BE2C (cell line): ENCODE data around the gene KRT6C.

Experiments used
- DNase-seq: peaks from one replicate; pipeline ENCODE4 v3.0.0-alpha.2; 2020
- H3K27me3 ChIP-seq: fragments of 250-450 bp; sonication (Bioruptor Pico); 2 replicates; pipeline ENCODE4 v1.5.1; 2020; ENCODE audit warnings: mild to moderate bottlenecking
- H3K36me3 ChIP-seq: fragments of 250-450 bp; sonication (Bioruptor Pico); 2 replicates; pipeline ENCODE4 v1.5.1; 2020; ENCODE audit warnings: mild to moderate bottlenecking
- H3K4me1 ChIP-seq: fragments of 250-450 bp; sonication (Bioruptor Pico); 2 replicates; pipeline ENCODE4 v1.5.1; 2020
- H3K4me3 ChIP-seq: 2 replicates; pipeline ENCODE4 v1.5.1; 2011; ENCODE audit warnings: low read depth, low read length
- H3K9me3 ChIP-seq: fragments of 250-450 bp; sonication (Bioruptor Pico); 2 replicates; pipeline ENCODE4 v1.5.1; 2020
- TF ChIP-seq, protein P1 (sequence below): IDR thresholded peaks from 2 replicates; pipeline ENCODE4 v1.5.1; 2012; ENCODE audit warnings: mild to moderate bottlenecking, low read depth, low read length

Gene KRT6C

DNA sequence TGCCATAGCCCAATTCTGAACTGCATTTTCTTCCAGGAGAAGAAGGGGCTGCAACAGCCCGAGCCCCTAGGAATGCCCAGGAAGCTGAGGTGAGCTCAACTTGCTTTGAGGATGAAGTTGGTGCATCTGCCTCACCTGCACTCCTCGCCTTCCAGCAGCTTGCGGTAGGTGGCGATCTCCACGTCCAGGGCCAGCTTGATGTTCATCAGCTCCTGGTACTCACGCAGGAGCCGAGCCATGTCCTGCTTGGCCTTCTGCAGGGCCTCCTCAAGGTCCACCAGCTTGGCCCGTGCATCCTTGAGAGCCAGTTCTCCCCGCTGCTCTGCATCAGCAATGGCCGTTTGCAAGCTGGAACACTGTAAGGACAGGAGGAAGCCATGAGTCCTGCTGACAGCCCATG is 45.5 kb downstream of the KRT6C start:
- H3K4me1 ChIP-seq: no peaks in the 10 kb centered on the region
- no peak overlapping the region for H3K4me3 ChIP-seq
- H3K27me3 ChIP-seq: peaks cover 31% of the 10 kb centered on the region
- no peaks in the 10 kb centered on the region for H3K36me3 ChIP-seq
- no peaks in the 10 kb centered on the region for H3K9me3 ChIP-seq
- TF ChIP-seq, protein P1, sequence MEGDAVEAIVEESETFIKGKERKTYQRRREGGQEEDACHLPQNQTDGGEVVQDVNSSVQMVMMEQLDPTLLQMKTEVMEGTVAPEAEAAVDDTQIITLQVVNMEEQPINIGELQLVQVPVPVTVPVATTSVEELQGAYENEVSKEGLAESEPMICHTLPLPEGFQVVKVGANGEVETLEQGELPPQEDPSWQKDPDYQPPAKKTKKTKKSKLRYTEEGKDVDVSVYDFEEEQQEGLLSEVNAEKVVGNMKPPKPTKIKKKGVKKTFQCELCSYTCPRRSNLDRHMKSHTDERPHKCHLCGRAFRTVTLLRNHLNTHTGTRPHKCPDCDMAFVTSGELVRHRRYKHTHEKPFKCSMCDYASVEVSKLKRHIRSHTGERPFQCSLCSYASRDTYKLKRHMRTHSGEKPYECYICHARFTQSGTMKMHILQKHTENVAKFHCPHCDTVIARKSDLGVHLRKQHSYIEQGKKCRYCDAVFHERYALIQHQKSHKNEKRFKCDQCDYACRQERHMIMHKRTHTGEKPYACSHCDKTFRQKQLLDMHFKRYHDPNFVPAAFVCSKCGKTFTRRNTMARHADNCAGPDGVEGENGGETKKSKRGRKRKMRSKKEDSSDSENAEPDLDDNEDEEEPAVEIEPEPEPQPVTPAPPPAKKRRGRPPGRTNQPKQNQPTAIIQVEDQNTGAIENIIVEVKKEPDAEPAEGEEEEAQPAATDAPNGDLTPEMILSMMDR: peak; percentile 25
- no peak for DNase-seq

DNA sequence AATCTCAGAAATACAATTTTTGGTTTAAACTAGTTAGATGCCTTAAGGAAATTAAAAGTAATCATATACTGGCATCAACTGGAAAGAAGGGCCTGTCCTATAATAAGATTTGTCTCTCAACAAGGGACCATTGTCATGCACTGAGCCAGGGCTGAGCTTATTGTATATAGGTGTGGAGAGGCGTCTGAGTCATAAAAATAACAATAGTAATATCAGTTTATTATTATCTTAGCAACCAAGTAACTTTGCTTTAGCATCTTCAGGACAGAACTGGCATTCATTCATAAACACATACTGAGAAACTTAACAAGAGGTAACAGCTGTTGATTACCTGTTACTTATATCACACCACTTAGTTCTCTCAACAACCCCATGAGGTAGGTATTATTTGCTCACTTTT is 46.5 kb downstream of the KRT6C start:
- DNase-seq: no peak
- Histone ChIP-seq H3K9me3 (no peaks in the 10 kb centered on the region), H3K4me1 (no peaks in the 10 kb centered on the region), H3K27me3 (peaks cover 27% of the 10 kb centered on the region), H3K36me3 (no peaks in the 10 kb centered on the region), H3K4me3 (no peak overlapping the region)
- TF ChIP-seq, protein P1: no peak

DNA sequence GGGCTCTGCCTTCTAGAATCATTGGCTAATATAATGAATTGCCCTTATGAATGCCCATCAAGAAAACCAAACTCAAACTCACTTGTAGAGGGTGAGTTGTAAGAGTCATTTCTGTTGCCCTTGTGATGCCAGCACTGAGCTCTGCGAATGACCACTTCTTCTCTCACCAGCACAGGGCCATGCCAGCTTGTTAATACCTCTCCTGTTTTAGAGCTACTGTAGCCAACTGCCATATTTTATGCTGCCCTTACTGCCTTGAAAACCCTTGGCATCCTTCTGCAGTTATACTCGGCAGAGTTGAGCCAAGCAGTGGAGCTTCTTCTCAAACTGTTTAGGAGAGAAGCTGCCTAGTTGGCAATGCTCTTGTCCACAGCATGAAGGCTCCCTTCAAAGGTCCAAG is 47.6 kb downstream of the KRT6C start:
- H3K4me1 ChIP-seq: no peaks in the 10 kb centered on the region
- H3K4me3 ChIP-seq: no peak overlapping the region
- H3K36me3 ChIP-seq: no peaks in the 10 kb centered on the region
- TF ChIP-seq, protein P1: no peak
- DNase-seq: no peak
- H3K27me3 ChIP-seq: peaks cover 18% of the 10 kb centered on the region
- H3K9me3 ChIP-seq: no peaks in the 10 kb centered on the region

DNA sequence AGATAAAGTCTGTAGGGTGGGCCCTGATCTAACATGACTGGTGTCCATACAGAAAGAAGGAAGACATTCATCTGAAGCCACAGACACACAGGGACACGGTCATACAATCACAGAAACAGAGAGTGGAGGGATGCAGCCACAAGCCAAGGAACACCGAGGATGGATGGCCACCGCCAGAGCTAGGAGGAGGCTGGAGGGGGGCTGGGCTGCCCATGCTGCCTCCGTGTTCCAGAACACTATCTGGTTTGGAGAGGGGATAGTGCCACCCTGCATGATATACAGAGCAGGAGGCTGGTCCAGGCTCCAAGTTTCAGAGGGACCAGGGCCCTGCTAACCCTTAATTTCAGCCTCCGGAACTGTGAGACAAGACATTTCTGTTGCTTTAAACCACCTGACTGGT is 48.1 kb downstream of the KRT6C start:
- Histone ChIP-seq H3K27me3 (peaks cover 13% of the 10 kb centered on the region), H3K36me3 (no peaks in the 10 kb centered on the region), H3K9me3 (no peaks in the 10 kb centered on the region), H3K4me3 (no peak overlapping the region), H3K4me1 (no peaks in the 10 kb centered on the region)
- TF ChIP-seq, protein P1: no peak
- no peak for DNase-seq

DNA sequence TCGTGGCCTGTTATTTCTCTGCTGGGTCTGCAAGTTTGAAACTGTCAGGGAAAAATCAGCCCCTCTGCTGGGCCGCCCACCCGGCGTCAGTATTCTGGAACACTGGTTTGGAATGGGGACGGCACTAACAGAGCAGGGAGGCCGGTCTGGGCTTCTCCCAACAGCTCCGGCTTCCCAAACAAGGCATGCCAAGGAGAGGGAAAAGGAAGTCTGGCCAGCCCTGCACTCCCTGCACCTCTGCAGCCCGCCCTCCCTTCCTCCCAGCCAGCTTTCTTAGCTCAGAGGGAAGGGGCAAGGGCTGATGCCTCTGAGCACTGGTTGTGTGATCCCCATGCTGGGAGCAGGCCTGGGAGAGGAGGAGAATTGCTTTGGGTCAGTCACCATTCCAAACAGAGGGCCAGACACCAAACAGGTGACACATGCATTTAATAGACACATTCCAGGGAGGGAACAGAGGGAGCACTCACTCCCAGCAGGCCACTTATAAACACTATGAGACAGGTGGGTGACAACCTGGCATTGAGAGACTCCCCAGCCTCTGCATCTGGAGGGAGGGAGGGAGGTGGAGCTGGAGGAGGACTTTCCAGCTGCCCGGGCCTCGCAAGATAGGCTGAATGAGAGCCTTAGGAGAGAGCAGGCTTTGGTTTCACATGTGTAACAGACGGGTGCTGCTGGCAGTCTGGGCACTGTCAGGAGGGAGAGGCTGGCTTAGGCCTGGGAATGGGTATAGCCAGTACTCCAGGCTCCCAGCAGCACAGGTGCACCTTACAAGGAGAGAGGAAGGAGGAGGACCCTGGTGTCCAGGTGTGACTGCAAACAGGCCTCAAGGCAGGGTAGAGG is 49.7 kb downstream of the KRT6C start:
- no peaks in the 10 kb centered on the region for H3K36me3 ChIP-seq
- H3K4me1 ChIP-seq: no peaks in the 10 kb centered on the region
- no peaks in the 10 kb centered on the region for H3K9me3 ChIP-seq
- H3K4me3 ChIP-seq: no peak overlapping the region
- peaks cover 5% of the 10 kb centered on the region for H3K27me3 ChIP-seq
- TF ChIP-seq, protein P1: no peak
- DNase-seq: no peak

DNA sequence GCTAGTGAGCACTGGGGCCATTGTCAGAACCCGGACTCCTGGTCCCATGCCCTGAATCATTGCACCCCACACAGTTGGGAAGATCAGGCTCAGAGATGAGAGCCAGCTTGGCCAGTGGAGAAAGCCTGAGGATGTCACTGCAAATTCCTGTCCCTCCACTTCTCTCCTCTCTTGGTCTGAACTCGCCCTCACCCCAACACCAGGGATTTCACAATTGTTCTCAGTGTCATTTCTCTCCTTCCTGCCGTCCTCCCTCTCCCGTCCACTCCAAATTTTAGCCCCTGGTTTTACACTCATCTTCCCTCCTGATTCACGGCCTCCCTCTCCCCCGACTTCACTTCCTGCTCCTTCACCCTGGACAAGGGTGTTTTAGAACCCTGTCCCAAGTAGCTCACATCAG is 50.6 kb downstream of the KRT6C start:
- no peaks in the 10 kb centered on the region for H3K36me3 ChIP-seq
- H3K27me3 ChIP-seq: peaks cover 5% of the 10 kb centered on the region
- TF ChIP-seq, protein P1: no peak
- no peaks in the 10 kb centered on the region for H3K9me3 ChIP-seq
- H3K4me1 ChIP-seq: no peaks in the 10 kb centered on the region
- DNase-seq: no peak
- no peak overlapping the region for H3K4me3 ChIP-seq
